HL-60 (cell line): ENCODE data around the gene PRLR.

Experiments
- DNase-seq, 2 experiments: peaks; one replicate each; pipeline ENCODE4 v3.0.0-alpha.2; 2010 to 2020; ENCODE audit warnings: low read depth in 1 of 2, low spot score in 1 of 2
- H3K27ac ChIP-seq: fragments of 250-450 bp; sonication (Bioruptor Pico); replicated peaks from 2 replicates; pipeline ENCODE4 v1.5.1; 2020; ENCODE audit warnings: mild to moderate bottlenecking, moderate library complexity
- H3K27me3 ChIP-seq: fragments of 250-450 bp; sonication (Bioruptor Pico); 2 replicates; pipeline ENCODE4 v1.5.1; 2021; ENCODE audit warnings: mild to moderate bottlenecking, moderate library complexity; ENCODE audit not compliant: insufficient read depth, poor library complexity, severe bottlenecking
- H3K4me3 ChIP-seq: replicated peaks from 2 replicates; pipeline ENCODE4 v1.5.1; 2011; ENCODE audit warnings: mild to moderate bottlenecking, control low read depth, low read length; ENCODE audit not compliant: insufficient read depth
- GABPA ChIP-seq: IDR thresholded peaks from 2 replicates; pipeline ENCODE4 v1.6.1; 2012; ENCODE audit warnings: low read depth
- POLR2AphosphoS5 ChIP-seq: IDR thresholded peaks from 2 replicates; pipeline ENCODE4 v1.6.1; 2012; ENCODE audit warnings: low read depth
- SPI1 ChIP-seq: IDR thresholded peaks from 2 replicates; pipeline ENCODE4 v1.6.1; 2012; ENCODE audit warnings: low read depth, mild to moderate bottlenecking, borderline replicate concordance
- TF ChIP-seq, protein P1 (sequence below): IDR thresholded peaks from one replicate; pipeline ENCODE4 v1.5.1; 2011; ENCODE audit warnings: low read length, control low read depth, inconsistent platforms; ENCODE audit not compliant: insufficient read depth
- TF ChIP-seq, protein P2 (sequence below): IDR thresholded peaks from 2 replicates; pipeline ENCODE4 v1.6.1; 2012; ENCODE audit warnings: low read depth; ENCODE audit not compliant: insufficient replicate concordance

The PRLR gene

DNA sequence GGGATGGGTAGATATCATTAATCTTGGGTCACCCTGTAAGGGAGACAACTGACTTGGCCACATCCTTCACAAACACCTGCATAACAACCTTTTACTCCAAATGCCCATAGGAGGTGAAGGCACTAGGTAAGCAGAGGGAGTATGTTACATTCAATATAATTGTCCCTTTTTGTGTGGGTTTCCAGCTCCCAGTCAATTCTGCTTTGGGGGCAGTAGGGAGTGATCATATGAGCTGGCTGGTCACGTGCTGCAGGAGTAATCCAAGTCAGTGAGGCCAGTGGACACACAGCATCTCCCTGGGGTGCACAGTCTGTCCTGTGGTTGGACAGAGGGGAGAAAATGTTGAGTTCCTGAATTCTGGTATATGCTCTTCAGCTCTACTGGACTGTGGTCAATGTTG is 181.4 kb downstream of the PRLR start:
- Histone ChIP-seq H3K4me3 (no peak overlapping the region), H3K27ac (no peak overlapping the region), H3K27me3 (no peaks in the 10 kb centered on the region)
- no peak for DNase-seq
- TF ChIP-seq GABPA (no peak), POLR2AphosphoS5 (no peak), SPI1 (no peak)
- TF ChIP-seq, protein P1, sequence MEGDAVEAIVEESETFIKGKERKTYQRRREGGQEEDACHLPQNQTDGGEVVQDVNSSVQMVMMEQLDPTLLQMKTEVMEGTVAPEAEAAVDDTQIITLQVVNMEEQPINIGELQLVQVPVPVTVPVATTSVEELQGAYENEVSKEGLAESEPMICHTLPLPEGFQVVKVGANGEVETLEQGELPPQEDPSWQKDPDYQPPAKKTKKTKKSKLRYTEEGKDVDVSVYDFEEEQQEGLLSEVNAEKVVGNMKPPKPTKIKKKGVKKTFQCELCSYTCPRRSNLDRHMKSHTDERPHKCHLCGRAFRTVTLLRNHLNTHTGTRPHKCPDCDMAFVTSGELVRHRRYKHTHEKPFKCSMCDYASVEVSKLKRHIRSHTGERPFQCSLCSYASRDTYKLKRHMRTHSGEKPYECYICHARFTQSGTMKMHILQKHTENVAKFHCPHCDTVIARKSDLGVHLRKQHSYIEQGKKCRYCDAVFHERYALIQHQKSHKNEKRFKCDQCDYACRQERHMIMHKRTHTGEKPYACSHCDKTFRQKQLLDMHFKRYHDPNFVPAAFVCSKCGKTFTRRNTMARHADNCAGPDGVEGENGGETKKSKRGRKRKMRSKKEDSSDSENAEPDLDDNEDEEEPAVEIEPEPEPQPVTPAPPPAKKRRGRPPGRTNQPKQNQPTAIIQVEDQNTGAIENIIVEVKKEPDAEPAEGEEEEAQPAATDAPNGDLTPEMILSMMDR: no peak
- TF ChIP-seq, protein P2, sequence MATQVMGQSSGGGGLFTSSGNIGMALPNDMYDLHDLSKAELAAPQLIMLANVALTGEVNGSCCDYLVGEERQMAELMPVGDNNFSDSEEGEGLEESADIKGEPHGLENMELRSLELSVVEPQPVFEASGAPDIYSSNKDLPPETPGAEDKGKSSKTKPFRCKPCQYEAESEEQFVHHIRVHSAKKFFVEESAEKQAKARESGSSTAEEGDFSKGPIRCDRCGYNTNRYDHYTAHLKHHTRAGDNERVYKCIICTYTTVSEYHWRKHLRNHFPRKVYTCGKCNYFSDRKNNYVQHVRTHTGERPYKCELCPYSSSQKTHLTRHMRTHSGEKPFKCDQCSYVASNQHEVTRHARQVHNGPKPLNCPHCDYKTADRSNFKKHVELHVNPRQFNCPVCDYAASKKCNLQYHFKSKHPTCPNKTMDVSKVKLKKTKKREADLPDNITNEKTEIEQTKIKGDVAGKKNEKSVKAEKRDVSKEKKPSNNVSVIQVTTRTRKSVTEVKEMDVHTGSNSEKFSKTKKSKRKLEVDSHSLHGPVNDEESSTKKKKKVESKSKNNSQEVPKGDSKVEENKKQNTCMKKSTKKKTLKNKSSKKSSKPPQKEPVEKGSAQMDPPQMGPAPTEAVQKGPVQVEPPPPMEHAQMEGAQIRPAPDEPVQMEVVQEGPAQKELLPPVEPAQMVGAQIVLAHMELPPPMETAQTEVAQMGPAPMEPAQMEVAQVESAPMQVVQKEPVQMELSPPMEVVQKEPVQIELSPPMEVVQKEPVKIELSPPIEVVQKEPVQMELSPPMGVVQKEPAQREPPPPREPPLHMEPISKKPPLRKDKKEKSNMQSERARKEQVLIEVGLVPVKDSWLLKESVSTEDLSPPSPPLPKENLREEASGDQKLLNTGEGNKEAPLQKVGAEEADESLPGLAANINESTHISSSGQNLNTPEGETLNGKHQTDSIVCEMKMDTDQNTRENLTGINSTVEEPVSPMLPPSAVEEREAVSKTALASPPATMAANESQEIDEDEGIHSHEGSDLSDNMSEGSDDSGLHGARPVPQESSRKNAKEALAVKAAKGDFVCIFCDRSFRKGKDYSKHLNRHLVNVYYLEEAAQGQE: no peak

DNA sequence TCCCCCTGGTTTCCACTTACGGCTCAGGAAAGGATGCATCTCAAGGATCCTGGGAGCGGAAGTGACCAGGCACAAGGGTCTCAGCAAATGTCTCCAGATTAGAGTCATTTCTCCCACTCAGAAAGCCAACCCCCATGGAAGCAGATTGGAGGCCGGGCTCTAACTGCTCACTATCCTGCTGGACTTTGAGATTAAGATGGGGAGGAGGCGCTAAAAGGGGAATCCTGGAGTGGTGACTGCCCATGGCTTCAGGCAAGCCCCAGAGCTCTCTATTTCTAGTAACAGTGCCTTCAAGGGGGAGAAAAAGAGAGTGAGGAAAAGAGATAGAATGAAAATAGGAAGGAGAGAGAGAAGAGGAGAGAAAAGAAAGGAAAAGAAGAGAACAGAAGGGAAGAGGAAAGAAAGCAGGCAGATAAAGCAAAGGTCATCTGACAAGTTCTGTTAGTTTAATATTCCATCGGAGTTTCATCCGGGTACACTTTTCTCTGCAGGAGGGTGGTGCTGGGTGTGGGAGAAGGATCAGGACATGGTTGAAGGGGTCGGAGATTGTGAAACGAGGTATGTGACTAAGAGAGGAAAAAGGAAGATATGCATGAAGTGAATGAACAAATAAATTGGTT is 182.4 kb downstream of the PRLR start, which contains the start of gene AGXT2:
TSS of gene AGXT2 (minus strand) at position 165 of the 620 bp plus-strand sequence. CDS start at position 108, 57 bp downstream.
- no peak within 1 kb of the TSS for H3K27ac ChIP-seq
- TF ChIP-seq, protein P1: no peak
- TF ChIP-seq SPI1: no peak
- TF ChIP-seq GABPA: no peak
- TF ChIP-seq, protein P2: no peak
- no peak for TF ChIP-seq POLR2AphosphoS5
- DNase-seq: no peak
- no peak within 1 kb of the TSS for H3K4me3 ChIP-seq
- no peaks in the 10 kb centered on the region for H3K27me3 ChIP-seq

GRCh38 chr5:35046774-35047173 is 183.5 kb downstream of the PRLR start:
- TF ChIP-seq POLR2AphosphoS5: no peak
- no peak for DNase-seq
- no peak overlapping the region for H3K27ac ChIP-seq
- H3K27me3 ChIP-seq: no peaks in the 10 kb centered on the region
- H3K4me3 ChIP-seq: no peak overlapping the region

- H3K4me3 ChIP-seq: no peak overlapping the region
- peaks cover 4% of the 10 kb centered on the region for H3K27me3 ChIP-seq
Observed at GRCh38 chr5:35045280-35045679, 185.0 kb downstream of the PRLR start.

More at GRCh38 chr5:35045280-35045679, 185.0 kb downstream of the PRLR start:
- H3K27ac ChIP-seq: no peak overlapping the region
- TF ChIP-seq SPI1: no peak
- TF ChIP-seq, protein P2: no peak
- no peak for TF ChIP-seq GABPA
- TF ChIP-seq, protein P1: no peak
- no peak for TF ChIP-seq POLR2AphosphoS5
- no peak for DNase-seq
